G401 (cell line): ENCODE measurements around the gene FLOT2. TPM values are rescaled to one million over a fixed set of nuclear protein-coding genes. Genes with fewer than 3 reads are reported as not detected.
"Not testable (repeated sequence)": the region's sequence is repeated elsewhere in the genome, so short reads cannot be mapped to it uniquely, and the experiment has no call there.

Experiments used
- DNase-seq: peaks from one replicate; pipeline ENCODE4 v3.0.0-alpha.2; 2015; ENCODE audit warnings: low spot score
- in situ Hi-C: cut with HindIII; loops from 2 replicates; pipeline ENCODE4 v1.10.0; 2016; ENCODE audit warnings: low sequenced_read_pairs, mixed read lengths
- total RNA-seq: library from RNA; depleted of rRNA; stranded (reverse); fragments of >200 nt; shearing (Covaris generic); gene quantifications from 2 replicates; pipeline ENCODE4 v1.2.3, GENCODE V29; 2014; rRNA removed

The FLOT2 gene
- total RNA-seq, 1 experiment from 2014 or later, result 59.7 TPM

DNA sequence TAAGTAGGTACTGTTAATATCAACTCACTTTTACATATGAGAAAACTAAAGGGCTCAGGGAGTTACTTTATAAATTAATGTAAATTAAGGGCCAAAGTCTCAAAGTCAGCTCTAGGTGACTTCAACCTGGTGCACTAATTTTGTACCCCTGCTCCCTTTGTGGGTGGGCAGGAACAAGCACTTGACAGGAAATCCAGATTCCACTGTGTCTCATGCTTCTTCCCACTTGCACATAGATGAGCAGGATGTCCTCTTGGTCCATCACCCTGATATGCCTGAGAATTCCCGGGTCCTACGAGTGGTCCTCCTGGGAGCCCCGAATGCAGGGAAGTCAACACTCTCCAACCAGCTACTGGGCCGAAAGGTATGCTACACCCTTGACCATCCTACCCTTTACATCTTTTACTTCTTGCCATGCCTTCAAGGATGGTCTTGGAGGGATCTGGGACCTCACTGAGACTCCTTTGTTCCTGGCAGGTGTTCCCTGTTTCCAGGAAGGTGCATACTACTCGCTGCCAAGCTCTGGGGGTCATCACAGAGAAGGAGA, 41.4 kb downstream of the FLOT2 start:
- in situ Hi-C loops, result no loop called here
- DNase-seq, result no peak

DNA sequence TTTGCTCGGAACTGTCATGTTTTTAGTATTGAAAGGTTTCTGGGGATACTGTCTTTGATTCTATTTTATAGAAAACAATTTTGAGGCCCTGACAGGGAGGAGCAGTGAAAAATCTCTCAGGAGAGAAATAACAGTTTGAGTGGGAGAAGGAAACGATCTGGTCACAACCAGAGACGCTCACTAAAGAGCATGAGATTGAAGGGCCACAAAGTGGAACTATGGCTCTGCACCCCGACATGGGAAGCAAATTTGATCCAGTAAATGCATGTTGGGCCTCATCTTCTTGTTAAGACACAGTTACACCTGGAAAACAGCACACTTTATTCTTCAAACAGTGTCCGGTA, 42.2 kb downstream of the FLOT2 start:
- no peak for DNase-seq
- in situ Hi-C loops, result no loop called here

DNA sequence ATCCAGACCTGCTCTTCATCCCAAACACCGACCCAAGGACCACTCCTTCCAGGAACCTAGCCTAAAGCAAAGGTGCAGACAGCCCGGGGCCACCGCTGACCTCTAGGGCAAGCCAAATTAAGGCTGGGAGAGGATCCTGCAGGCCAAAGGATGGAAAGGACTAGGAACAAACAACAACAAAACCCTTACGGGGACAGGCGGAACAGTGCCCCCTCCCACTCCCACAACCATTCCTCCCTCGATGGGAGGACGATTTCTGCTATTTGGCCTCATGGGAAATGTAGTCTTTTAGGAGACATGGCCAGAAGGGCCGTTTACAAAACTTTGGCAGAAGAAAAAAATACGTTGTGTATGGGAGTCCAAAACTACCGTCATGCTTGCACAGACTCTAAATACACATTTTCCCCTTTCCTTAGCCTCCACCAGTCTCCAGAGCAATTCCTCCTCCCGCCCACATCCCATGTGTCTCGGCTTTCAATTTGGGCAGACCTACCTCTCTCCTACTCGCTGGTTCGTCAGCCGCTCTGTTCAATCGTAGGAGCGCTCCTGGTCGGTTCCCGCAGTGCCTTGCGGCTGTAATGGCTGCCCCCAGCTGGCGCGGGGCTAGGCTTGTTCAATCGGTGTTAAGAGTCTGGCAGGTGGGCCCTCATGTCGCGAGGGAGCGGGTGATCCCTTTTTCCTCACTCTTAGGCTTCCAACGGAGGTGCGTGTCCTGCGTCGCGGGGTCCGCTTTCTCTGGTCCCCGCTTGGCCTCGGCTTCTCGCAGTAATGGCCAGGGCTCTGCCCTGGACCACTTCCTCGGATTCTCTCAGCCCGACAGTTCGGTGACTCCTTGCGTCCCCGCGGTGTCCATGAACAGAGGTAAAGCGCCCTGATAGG, 42.8 kb downstream of the FLOT2 start, which contains the start of gene ERAL1:
ERAL1 (plus strand) TSS at position 560 of the 879 bp plus-strand sequence; CDS start at position 579, 19 bp downstream.
- DNase-seq, result peak; percentile 95
- in situ Hi-C loops, result no loop called here

DNA sequence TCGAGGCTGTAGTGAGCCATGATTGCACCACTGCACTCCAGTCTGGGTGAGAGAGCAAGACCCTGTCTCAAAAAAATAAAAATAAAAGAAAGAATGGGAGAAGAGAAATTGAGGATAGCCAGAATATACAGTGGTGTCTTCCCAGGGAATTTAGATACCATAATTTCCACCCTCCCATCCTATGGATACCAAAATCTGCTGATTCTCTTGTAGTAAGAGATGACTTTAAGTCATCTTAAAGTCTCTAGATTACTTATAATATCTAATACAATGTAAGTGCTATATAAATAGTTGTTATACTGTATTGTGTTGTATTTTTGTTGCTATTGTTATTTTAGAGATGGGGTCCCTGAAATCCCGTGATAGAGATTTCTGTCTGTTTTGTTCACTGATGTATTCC, 44.2 kb downstream of the FLOT2 start:
- in situ Hi-C loops, result no loop called here
- no peak for DNase-seq

- in situ Hi-C loops, result no loop called here
- no peak for DNase-seq
These were observed 48.3 kb downstream of the FLOT2 start for GRCh38 chr17:28849281-28849680.

GRCh38 chr17:28848667-28849066, 48.9 kb downstream of the FLOT2 start:
- DNase-seq, in situ Hi-C loops: not testable (repeated sequence)

- DNase-seq, in situ Hi-C loops: not testable (repeated sequence)
These were observed 50.8 kb downstream of the FLOT2 start for GRCh38 chr17:28846699-28847098.

DNA sequence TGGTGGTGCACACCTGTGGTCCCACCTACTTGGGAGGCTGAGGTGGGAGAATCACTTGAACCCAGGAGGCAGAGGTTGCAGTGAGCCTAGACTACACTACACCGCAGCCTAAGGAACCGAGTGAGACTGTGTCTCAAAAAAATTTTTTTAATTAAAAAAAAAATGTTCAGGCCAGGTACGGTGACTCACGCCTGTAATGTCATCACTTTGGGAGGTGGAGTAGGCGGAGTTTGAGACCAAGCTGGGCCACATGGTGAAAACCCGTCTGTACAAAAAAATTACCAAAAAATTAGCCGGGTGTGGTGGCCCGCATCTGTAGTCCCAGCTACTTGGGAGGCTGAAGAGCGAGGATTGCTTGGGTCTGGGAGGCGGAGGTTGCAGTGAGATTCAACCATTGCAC, 51.3 kb downstream of the FLOT2 start:
- in situ Hi-C loops, result no loop called here
- no peak for DNase-seq

DNA sequence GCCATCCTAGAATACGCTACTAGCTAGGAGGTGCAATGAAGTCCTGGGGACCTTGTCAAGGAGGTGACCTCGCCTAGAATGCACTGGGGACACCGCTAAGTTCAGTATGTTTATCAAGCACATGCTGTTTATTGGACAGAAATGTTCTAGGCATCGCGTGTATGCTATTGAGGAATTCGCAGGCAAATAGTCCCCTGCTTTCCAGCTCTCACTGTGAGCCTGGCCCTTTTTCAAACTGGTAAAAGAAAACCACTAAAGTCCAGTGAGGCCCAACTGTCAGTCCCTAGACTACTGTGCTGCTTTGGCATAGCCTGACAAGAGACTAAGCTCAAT, 53.8 kb downstream of the FLOT2 start:
- no peak for DNase-seq
- in situ Hi-C loops, result no loop called here

- peak; percentile 86 for DNase-seq
- in situ Hi-C loops, result no loop called here
These were observed 55.1 kb downstream of the FLOT2 start, which contains the start of gene FAM222B for GRCh38 chr17:28842282-28843012. Gene FAM222B (minus strand): TSS chr17:28842790. CDS start chr17:28766667, 76,123 bp downstream.

DNA sequence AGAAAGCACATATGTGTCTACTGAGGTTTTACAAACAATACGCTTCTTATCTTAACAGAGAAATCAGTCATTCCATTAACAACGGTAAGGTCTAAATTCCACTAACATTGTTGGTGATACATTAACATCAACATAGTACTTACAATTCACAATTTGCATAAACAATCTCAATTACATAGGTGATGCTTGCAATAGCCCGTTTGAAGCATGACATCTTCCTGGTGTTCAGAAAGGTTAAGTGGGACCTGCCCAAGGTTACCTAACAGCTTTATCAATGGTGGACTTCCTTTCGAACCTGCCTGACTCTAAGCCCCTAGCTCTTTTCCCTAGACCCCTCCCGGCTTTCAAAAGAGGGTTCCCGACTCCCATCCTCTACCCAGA, 55.6 kb downstream of the FLOT2 start:
- DNase-seq, result no peak
- in situ Hi-C loops, result no loop called here

DNA sequence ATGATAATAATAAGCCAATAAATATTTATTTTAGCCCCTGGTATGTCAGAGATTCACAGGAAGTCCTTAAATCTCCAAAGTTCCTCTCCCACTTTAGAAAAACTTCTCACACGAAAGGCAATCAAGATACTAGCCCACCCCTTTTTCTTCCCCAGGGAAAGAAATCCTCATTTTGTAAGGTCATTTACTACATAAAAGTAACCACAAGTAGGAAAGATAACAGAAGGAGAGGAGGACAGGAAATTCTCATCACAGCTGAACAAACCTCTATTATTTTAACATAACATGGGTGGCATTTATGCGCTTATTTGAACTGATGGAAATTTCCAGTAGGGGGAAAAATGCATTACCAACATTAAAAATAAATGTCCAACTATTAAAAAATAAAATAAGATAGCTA, 58.3 kb downstream of the FLOT2 start:
- DNase-seq, result no peak
- in situ Hi-C loops, result no loop called here

DNA sequence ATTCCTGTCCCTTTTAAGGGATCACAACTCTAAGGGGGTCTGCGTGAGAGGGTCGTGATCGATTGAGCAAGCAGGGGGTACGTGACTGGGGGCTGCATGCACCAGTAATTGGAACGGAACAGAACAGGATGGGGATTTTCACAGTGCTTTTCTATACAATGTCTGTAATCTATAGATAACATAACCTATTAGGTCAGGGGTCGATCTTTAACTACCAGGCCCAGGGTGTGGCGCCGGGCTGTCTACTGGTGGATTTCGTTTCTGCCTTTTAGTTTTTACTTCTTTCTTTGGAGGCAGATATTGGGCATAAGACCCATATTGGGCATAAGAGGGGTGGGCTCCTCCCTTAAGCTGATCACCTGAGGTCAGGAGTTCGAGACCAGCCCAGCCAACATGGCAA, 61.0 kb downstream of the FLOT2 start:
- in situ Hi-C loops, DNase-seq: not testable (repeated sequence)

GRCh38 chr17:28834420-28834819, 63.1 kb downstream of the FLOT2 start:
- DNase-seq, result no peak
- in situ Hi-C loops, result no loop called here

Other genes starting within 250 kb of the FLOT2 start
- 57.7 and 73.3 TPM in 2 replicates for gene SDF2, start 235.8 kb downstream of the FLOT2 start, total RNA-seq
- gene SUPT6H, start 235.5 kb downstream of the FLOT2 start, total RNA-seq, result 24.4 and 43.0 TPM in 2 replicates
- 2.4 and 17.2 TPM in 2 replicates for gene PROCA1, start 185.8 kb downstream of the FLOT2 start, total RNA-seq
- gene RAB34, start 179.9 kb downstream of the FLOT2 start, total RNA-seq, result 373 TPM in 2 replicates
- gene RPL23A, start 177.7 kb downstream of the FLOT2 start, total RNA-seq, result 1,133 and 1,289 TPM in 2 replicates
- 9.2 and 12.1 TPM in 2 replicates for gene TLCD1, start 171.5 kb downstream of the FLOT2 start, total RNA-seq
- 10.2 and 15.1 TPM in 2 replicates for gene NEK8, start 168.9 kb downstream of the FLOT2 start, total RNA-seq
- gene TRAF4, start 153.7 kb downstream of the FLOT2 start, total RNA-seq, result 51.8 and 69.0 TPM in 2 replicates
- gene FAM222B, start 54.9 kb downstream of the FLOT2 start, total RNA-seq, result 0.86 and 8.0 TPM in 2 replicates
- gene ERAL1, start 42.7 kb downstream of the FLOT2 start, total RNA-seq, result 52.9 and 96.8 TPM in 2 replicates
- 24.7 and 30.9 TPM in 2 replicates for gene DHRS13, start 5.3 kb upstream of the FLOT2 start, total RNA-seq
- gene PHF12, start 53.8 kb upstream of the FLOT2 start, total RNA-seq, result 26.8 and 48.5 TPM in 2 replicates
- not detected in 2 replicates for gene SEZ6, start 108.3 kb upstream of the FLOT2 start, total RNA-seq
- 4.7 TPM in 1 of 2 replicates, not detected in the other for gene PIPOX, start 145.4 kb upstream of the FLOT2 start, total RNA-seq